IPS-11a (cell line): ENCODE results near the gene SPRED2.

Experiments used
- H3K4me3 ChIP-seq: one replicate; pipeline ENCODE4 v1.5.1; 2013; ENCODE audit warnings: low read depth, low read length, control low read depth

SPRED2 gene

DNA sequence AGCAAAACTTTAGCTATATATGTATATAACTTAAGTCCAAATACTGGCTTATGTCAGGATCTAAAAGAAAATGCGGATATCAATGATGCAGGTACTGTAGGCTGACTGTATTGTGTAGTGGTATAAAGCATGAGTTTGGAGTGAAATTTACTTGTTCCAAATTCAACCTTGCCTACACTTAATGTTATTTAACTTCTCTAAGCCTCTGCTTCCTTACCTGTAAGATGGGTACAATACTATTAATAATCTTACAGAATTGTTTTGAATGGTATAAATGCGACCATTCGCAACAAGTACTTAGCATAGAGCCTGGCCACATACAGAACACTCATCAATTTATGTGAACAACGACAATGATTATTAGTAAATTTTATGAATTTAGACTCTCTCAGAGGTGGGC lies 62.4 kb downstream of the SPRED2 start:
- H3K4me3 ChIP-seq = no peak overlapping the region

DNA sequence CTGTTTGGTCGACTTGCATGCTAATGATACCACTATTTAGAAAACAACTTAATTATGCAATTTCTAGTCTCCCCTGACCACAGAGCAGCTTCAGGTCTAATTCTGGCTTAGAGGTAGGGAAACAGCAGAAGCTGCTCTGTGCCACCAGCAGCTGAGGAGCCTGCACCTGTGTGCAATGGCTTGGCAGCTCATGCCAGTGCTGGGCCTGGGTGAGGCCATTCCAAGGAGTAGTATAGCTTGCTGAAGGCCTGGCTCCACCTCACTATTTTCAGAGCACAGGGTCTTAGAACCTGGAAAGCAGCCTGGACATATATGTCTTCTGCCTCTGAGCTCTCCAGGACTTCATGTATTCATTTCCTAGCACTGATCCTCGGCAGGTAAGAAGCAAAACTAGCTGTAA lies 62.8 kb downstream of the SPRED2 start:
- H3K4me3 ChIP-seq = no peak overlapping the region

- H3K4me3 ChIP-seq = no peak overlapping the region
Measured at GRCh38 chr2:65368468-65368867, 63.9 kb downstream of the SPRED2 start.

DNA sequence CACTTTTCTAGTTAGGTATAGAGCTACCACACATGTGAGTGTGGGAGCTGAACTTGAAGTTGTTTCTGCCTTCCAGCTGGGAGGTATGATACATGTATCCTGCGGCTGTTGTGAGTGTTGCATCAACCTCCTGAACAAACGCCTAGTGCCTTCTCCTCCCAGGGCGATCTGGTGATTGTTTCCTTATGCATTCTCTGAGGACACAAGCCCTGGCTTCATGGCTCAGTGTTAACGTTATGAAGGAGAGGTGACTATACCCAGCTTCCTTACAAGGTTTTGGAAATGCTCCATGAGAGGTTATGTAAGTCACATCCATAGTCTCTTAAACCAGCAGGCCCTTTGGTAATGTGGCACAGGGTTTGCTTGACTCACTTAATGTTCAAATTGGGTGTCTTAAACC lies 64.9 kb downstream of the SPRED2 start:
- no peak overlapping the region for H3K4me3 ChIP-seq

GRCh38 chr2:65366595-65367125 lies 65.7 kb downstream of the SPRED2 start:
- H3K4me3 ChIP-seq = no peak overlapping the region

- H3K4me3 ChIP-seq = no peak overlapping the region
Measured at GRCh38 chr2:65364986-65365733, 67.2 kb downstream of the SPRED2 start.

GRCh38 chr2:65363879-65364666 lies 68.3 kb downstream of the SPRED2 start:
- no peak overlapping the region for H3K4me3 ChIP-seq

DNA sequence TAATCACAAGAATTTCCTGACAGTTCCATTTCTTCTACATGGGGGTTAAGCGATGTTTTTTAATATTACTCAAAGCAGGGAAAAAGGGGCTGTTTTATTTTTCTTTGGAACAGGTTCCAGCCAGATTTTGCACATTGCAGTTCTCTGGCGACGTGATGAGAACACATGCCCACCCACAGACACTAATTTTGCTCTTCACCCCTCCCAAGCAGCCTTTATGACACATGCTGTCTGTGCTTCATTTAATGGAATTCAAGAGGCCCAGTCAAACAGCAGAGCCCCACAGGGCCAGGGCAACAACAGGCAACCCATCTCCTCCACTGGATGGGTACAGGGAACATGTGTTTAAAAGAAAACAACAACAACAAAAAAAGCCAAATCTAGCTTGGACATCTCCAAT lies 70.8 kb downstream of the SPRED2 start:
- no peak overlapping the region for H3K4me3 ChIP-seq

DNA sequence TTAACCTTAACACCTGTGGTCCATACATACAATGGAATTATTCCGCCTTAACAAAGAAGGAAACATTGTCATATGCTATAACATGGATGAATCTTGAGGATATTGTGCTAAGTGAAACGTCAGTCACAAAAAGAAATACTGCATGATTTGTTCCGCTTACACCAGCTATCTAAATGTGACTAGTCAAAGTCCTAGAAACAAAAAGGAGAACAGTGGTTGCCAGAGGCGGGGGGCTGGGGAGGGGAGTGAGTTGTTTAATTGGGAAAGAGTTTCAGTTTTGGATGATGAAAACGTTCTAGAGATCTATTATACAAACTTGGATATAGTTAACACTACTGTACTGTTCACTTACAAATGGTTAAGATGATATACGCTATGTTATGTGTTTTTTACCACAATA lies 72.0 kb downstream of the SPRED2 start:
- H3K4me3 ChIP-seq = no peak overlapping the region

DNA sequence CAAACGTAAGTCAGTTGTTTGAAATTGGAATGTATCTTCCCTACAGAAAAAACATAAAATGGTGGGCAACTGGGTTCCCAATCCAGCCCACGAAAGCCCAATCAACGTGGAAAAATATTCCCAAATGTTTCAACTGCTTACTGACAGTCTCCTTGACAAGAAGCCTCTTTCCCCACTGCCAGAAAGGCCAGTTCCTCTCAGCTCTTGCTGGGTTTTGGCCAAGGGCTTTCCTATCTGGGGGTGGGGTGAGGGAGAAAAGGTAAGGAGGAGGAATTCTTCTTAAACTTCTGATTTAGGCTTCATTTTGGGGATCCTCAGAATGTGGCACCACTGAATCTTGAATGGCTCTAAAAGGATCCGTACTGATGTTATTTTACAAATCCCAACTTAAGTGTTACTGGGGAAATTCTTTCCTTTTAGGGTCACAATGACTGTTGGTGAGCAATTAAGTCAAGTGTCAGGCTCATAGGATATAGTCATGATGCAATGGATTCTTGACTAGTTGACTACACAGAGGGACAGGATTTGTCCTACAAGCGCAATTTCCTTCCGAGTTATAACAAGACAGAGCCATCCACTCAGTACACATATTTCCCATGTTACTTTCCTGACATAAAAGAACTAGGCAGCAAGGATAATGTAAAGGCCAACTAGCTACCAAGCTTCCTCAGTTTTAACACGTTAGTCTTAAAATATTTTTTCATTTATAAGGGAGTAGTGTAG lies 73.6 kb downstream of the SPRED2 start:
- no peak overlapping the region for H3K4me3 ChIP-seq

DNA sequence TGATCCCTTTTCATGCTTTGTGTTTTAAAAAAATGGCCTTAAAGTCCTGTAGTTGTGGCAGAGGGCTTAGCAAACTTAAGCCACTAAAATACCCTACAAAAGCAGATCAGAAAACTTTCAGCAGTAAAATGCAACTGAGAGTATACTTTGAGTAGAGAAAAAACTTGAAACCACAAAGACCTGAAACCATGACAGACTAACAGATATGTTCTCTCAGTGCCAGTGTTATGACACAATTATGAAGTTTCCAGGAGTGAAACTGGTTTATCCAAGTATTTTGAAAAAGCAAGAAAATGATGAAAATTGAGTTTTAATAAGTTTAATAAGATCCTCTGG lies 74.5 kb downstream of the SPRED2 start:
- no peak overlapping the region for H3K4me3 ChIP-seq

DNA sequence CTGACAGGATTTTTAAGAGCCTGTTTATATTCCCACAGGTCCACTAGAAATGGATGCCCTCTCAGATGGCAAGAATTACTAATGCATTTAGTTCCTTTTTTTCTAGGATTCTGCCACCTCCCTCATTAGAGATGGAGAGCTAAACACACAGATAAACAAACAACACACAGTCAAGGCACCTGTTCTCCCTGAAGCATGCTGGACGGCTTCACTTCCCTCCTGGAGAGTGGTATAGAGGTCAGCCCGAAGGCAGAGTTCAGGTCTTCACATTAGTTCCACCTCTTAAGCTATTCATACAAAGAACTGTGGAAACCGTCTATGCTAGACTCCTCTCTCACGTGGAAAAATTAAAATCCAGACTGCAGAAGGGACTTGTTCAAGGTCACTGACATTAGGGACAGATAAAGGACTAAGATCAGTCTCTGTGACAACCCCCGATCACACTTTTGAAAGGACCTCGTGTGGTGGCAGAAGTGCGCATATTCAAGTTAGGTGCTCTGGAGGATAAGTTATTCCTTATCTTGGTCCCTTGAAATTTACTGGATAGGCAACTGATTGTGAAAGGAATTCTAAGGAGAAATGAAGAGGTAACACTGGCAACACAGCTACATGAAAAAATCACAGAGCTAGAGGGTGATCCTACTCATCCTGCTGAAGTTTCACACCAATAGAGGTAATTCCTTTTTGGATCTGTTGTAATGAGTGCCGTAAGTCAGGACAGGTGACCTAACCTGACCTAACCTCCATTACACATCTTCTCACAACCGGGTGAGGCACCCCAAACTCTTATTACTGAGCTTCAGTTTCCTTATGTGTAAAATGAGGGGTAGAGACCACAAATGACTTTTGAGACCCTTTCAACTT lies 75.1 kb downstream of the SPRED2 start:
- H3K4me3 ChIP-seq = no peak overlapping the region

- no peak overlapping the region for H3K4me3 ChIP-seq
Measured at GRCh38 chr2:65355186-65355831, 77.1 kb downstream of the SPRED2 start.

DNA sequence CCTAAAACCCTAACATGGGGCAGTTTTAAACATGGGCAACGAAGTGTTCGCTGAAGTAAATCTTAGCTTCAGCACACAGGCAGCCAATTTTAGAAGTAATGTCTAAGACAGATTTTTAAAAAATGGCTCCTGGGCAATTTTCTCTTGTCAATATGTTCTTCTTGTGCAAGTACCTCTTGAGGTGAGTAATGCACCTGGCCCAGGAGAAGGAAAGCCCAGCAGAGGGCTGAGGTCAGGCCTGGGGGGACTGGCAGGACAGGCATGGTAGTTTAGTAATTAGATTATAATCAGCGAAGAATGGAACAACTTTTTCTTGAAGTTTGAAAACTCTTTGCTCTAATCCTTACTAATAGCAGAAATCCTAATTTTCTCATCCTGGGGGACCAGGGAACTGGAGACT lies 77.6 kb downstream of the SPRED2 start:
- H3K4me3 ChIP-seq = no peak overlapping the region

GRCh38 chr2:65353927-65354326 lies 78.5 kb downstream of the SPRED2 start:
- no peak overlapping the region for H3K4me3 ChIP-seq

DNA sequence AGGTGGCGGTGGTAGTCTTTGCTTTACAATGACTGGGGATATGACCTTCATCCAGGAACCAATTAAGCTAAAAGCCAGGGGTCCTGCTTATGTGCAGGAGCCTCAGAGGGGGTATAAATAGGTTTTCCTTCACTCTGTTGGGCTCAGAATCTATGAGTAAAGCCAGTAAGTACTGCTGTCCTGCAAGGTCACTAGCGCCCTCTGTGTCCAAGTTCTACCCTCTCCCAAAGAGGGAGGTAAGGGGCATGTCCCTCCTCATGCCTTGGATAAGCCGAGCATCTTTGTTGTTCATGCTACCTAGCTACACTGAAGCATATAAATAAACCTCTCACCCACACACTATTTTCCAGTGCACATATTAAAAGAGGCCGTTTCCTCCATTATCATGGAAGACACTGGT lies 79.4 kb downstream of the SPRED2 start:
- no peak overlapping the region for H3K4me3 ChIP-seq

DNA sequence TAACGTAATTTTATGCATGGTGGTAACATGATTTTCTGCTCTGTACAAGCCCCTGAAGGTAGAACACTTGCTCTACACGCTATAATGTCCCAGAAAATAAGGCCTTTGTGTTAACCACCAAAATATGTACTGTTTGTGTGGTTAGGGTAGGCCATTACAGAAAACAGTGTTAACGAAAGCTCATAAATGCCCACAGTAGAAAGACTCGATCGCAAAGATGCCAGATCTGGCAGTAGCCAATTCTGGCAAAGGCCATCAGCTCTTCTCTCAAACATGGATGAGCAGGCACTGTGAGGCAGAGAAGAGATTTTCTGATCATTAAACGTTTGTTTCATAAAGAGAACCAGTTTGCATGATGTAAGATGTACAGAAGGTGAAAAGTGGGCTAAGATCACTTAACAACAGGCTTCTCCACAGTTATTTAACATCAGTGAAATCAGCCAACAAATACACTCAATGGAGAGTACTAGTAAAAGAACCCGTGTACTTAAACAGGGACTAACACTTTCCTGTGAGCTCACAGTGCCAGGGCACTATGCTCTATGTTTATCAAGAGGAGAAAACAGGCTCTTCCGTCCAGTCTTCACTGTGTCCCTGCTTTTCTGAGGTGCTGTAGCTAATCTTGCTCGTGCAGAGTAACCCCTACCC lies 80.3 kb downstream of the SPRED2 start:
- no peak overlapping the region for H3K4me3 ChIP-seq

DNA sequence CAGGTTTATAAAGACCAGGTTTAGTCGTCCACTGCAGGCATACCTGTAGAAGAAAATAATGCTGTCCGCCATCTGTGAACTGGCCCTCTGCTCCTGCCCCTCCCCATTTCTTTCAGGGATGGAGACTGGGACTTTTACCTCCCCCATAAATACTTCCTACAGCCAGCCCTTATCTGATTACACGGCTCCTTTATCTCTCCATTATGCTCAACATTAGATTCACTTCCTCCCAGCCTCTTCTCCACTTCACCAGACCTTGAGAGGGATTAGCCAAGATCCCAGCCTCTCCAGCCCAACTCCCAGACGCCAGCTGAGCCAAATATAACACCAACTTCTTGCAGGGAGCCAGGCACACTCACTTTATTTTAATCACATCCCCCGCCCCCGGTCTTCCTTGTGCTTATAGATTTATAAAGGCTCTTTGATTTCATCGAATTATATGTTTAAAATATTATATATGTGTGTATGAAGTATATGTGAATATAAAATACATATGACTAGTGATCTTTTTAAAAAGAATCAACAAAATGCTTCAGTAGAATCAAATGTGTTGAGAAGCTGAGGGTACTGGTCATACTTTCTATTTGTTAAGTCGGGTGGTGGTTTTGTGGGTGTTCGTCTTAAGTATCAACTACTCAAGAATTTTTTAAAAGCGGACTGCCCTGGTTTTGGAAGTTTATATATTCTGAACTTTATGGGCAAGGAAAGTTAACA lies 81.0 kb downstream of the SPRED2 start:
- no peak overlapping the region for H3K4me3 ChIP-seq

GRCh38 chr2:65350651-65351056 lies 81.7 kb downstream of the SPRED2 start:
- no peak overlapping the region for H3K4me3 ChIP-seq
